NCI-H510A (cell line): ENCODE data around the gene FLVCR1.
"Not testable (repeated sequence)": the region's sequence is repeated elsewhere in the genome, so short reads cannot be mapped to it uniquely, and the experiment has no call there.

ENCODE experiments used
- DNase-seq: peaks from one replicate; lab custom pipeline; 2025; lab: John Stamatoyannopoulos, UW

Gene FLVCR1

GRCh38 chr1:212860713-212861581, 2.9 kb downstream of the FLVCR1 start:
- DNase-seq = no peak

- DNase-seq = no peak
These were observed 4.1 kb downstream of the FLVCR1 start for GRCh38 chr1:212862111-212862690.

DNA sequence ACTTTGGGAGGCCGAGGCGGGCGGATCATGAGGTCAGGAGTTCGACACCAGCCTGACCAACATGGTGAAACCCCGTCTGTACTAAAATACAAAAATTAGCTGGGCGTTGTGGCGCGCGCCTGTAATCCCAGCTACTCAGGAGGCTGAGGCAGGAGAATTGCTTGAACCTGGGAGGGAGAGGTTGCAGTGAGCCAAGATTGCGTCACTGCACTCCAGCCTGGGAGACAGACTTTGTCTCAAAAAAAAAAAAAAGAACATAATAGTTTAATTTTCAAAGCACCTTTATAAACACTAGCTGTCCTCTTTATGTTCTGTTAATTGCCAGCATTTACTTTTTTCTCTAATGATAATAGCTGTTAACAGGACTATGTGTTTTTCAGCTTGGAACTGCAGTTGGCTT, 5.3 kb downstream of the FLVCR1 start:
- DNase-seq = not testable (repeated sequence)

DNA sequence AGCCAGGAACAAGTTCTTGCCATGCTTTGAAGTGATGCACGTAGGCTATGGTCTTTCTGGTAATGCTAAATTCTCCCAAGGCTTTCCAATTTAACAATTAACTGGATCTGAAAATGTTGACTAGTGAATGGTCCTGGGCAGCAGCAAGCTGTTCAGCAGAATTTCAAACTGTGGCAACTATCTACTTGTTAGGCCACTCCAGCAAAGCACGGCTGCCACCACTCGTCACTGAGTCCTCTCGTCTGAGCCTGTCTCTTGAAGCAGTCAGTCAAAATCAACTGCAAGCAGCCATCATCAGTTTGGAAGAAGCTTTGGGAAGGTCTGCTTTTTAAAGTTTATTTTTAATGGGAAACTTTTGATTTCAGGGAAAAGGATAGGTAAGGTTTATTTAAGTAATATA, 6.1 kb downstream of the FLVCR1 start:
- DNase-seq = no peak

- DNase-seq = no peak
These were observed 9.1 kb downstream of the FLVCR1 start for GRCh38 chr1:212867192-212867591.

GRCh38 chr1:212871976-212872375, 13.9 kb downstream of the FLVCR1 start:
- no peak for DNase-seq

- no peak for DNase-seq
These were observed 15.4 kb downstream of the FLVCR1 start for GRCh38 chr1:212873518-212873917.

- no peak for DNase-seq
These were observed 20.3 kb downstream of the FLVCR1 start for GRCh38 chr1:212878418-212878817.

- DNase-seq = no peak
These were observed 22.0 kb downstream of the FLVCR1 start for GRCh38 chr1:212879947-212880690.

GRCh38 chr1:212884592-212884991, 26.5 kb downstream of the FLVCR1 start:
- no peak for DNase-seq

DNA sequence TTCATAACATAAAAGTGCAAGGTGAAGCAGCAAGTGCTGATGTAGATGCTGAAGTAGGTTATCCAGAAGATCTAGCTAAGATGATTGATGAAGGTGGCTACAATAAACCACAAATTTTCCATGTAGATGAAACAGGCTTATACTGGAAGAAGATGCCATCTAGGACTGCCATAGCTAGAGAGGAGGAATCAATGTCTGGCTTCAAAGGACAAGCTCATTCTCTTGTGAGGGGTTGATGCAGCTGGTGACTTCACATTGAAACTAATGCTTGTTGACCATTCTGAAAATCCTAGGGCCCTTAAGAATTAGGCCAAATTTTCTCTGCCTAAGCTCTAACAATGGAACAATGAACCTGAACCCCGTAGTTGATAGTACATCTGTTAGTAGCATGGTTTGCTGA, 34.0 kb downstream of the FLVCR1 start:
- no peak for DNase-seq

GRCh38 chr1:212899845-212900244, 41.8 kb downstream of the FLVCR1 start:
- no peak for DNase-seq

GRCh38 chr1:212901290-212901689, 43.2 kb downstream of the FLVCR1 start:
- DNase-seq = no peak

DNA sequence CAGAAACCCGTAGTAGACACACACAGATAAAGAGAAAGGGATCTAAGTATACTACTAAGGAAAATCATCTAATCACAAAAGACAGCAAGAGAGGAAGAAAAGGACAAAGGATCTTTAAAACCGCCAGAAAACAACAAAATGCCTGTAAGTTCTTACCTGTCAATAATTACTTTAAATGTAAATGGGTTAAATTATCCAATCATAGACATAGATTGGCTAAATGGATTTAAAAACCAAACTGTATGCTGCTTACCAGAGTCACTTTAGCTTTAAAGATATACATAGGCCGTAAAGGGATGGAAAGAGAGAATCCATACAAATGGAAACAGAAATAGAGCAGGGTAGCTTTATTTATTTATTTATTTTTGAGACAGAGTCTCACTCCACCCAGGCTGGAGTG, 44.0 kb downstream of the FLVCR1 start:
- DNase-seq = no peak

DNA sequence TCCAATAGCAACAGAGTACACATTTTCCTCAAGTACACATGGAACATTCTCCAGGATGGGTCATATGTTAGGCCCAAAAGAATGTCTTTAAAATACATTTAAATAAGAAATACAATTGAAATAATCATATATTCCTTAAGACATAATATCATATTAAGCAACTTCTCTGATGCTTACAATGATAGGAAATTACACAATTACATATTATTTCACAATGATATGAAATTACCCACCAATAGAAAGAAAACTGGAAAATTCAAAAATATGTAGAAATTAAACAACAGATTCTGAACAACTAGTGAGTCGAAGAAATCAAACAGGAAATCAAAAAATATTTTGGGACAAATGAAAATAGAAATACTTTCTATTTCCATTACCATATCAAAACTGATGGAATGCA, 45.6 kb downstream of the FLVCR1 start:
- DNase-seq = no peak

DNA sequence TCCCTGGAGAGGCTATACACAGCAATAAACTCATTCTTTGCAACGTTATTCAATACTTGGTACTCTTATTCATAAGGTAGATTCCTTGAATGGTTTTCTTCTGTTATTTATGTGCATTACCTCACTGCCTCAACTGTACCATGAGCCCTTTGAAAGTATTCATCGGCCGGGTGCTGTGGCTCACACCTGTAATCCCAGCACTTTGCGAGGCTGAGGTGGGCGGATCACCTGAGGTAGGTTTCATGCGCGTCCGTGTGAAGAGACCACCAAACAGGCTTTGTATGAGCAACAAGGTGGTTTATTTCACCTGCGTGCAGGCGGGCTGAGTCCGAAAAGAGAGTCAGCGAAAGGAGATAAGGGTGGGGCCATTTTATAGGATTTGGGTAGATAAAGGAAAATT, 50.0 kb downstream of the FLVCR1 start:
- not testable (repeated sequence) for DNase-seq

DNA sequence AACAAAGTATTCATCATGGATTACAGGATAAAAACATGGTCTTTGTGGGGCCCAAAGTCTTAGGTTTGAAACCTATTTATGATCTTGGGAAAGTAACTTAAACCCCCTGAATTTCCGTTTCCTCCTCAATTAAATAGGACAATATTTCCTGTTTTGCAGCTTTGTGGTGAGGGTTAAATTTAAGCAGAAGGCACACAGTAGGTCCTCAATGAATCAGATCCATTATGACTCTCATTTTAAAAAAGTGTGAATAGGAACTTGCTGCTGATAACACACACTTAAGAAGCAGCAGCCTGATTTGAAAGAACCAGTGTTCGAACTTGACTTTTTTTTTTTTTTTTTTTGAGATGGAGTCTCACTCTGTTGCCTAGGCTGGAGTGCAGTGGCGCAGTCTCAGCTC, 50.9 kb downstream of the FLVCR1 start:
- no peak for DNase-seq

DNA sequence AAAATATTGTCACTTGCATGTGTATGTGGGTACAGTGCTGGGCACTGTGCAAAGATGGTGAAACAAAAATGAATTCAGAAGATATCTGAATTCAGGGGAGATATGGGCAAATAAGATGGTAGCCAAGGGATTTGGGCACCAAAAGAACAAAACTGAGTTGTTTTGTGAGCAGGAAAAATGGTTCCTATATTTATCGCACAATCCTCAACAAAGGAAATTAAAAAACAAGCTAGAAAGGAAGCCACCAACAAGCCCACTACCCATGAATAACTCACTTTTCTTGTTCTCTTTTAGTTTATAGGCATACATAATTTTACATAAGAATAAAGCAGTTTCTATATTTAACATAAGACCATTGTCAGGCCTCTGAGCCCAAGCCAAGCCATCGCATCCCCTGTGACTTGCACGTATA, 51.6 kb downstream of the FLVCR1 start:
- DNase-seq = no peak

- DNase-seq = not testable (repeated sequence)
These were observed 52.1 kb downstream of the FLVCR1 start for GRCh38 chr1:212910213-212910612.

GRCh38 chr1:212913638-212914037, 55.6 kb downstream of the FLVCR1 start:
- not testable (repeated sequence) for DNase-seq

DNA sequence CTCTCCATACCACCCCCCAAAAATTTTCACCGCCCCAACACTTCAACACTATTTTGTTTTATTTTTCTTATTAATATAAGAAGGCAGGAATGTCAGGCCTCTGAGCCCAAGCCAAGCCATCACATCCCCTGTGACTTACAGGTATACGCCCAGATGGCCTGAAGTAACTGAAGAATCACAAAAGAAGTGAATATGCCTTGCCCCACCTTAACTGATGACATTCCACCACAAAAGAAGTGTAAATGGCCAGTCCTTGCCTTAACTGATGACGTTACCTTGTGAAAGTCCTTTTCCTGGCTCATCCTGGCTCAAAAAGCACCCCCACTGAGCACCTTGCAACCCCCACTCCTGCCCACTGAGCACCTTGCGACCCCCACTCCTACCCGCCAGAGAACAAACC, 56.0 kb downstream of the FLVCR1 start:
- not testable (repeated sequence) for DNase-seq

- no peak for DNase-seq
These were observed 56.7 kb downstream of the FLVCR1 start for GRCh38 chr1:212914789-212915188.
